Measurements from ENCODE around the gene FTO. TPM values are rescaled to one million over a fixed set of nuclear protein-coding genes. Genes with fewer than 3 reads are reported as not detected.

The FTO gene
- total and polyA plus RNA-seq, 2 of the 13 experiments (the other 11 are each of a cell fraction or from before 2014, with no cell fraction given): 41.6 to 55.8 TPM

DNA sequence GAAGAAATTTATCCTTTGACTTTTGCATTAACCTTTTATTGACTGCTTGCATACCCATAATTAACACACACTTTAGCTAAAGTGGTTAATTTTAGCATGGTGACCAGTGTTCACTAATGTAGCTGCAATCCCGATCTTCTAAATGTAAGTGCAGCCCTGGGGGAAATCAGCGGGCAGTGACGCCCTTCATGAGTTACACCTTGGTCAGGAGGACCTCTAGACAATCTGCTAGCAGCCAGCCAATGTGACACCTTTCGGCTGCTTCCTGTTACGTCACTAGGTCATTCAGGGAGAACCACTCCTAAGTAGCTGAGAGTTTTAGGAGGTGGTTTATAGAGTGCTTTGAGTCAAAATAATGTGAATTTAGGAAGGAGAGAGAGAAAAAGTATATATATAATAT lies 402.1 kb downstream of the FTO start:
- no peaks in the 10 kb centered on the region for H4K20me1 ChIP-seq (ENCODE audit: insufficient read depth, low read length)
- no peak overlapping the region for H2AFZ ChIP-seq (ENCODE audit: low read length)
- ChIA-PET POLR2A (no interaction called here), CTCF (ENCODE audit: low intra/inter-chr PET ratio, low total read pairs) (no interaction called here)
- in situ Hi-C loops (cut with HindIII; ENCODE audit: extremely low pct_ligation_motif_present, low pct_unique_long_range_greater_than_20kb) (no loop called here), intact Hi-C loops (cut with micrococcal nuclease; ENCODE audit: unreplicated experiment) (no loop called here)
- FAIRE-seq: no peak
- no peaks in the 10 kb centered on the region for H3K79me2 ChIP-seq (ENCODE audit: insufficient read depth, low read length)
- H3K9ac ChIP-seq (ENCODE audit: insufficient read depth, low read depth, low read length): no peak overlapping the region
- BruUV-seq (replicated peaks): no TSS peak
- H3K4me2 ChIP-seq (ENCODE audit: low read depth, low read length): no peak overlapping the region
- WGBS (ENCODE audit: low lambda C conversion rate): 96% methylated on average over 5 of the region's 5 CpGs
- H3K4me3 ChIP-seq (replicated peaks in 1 of 3; ENCODE audit: insufficient read depth in 1 of 3, low read depth in 2 of 3, low read length in 3 of 3): no peak overlapping the region
- no peaks in the 10 kb centered on the region for H3K9me3 ChIP-seq (ENCODE audit: low read length)
- peaks cover 56% of the 10 kb centered on the region for H3K4me1 ChIP-seq (ENCODE audit: insufficient read depth, low read length)
- no peaks in the 10 kb centered on the region for H3K36me3 ChIP-seq (replicated peaks in 1 of 2; ENCODE audit: control insufficient read depth in 1 of 2, insufficient read depth in 2 of 2, low read length in 2 of 2)
- no peaks in the 10 kb centered on the region for H3K27me3 ChIP-seq (ENCODE audit: control insufficient read depth in 1 of 2, insufficient read depth in 2 of 2, low read length in 2 of 2)
- TF ChIP-seq, protein P1, sequence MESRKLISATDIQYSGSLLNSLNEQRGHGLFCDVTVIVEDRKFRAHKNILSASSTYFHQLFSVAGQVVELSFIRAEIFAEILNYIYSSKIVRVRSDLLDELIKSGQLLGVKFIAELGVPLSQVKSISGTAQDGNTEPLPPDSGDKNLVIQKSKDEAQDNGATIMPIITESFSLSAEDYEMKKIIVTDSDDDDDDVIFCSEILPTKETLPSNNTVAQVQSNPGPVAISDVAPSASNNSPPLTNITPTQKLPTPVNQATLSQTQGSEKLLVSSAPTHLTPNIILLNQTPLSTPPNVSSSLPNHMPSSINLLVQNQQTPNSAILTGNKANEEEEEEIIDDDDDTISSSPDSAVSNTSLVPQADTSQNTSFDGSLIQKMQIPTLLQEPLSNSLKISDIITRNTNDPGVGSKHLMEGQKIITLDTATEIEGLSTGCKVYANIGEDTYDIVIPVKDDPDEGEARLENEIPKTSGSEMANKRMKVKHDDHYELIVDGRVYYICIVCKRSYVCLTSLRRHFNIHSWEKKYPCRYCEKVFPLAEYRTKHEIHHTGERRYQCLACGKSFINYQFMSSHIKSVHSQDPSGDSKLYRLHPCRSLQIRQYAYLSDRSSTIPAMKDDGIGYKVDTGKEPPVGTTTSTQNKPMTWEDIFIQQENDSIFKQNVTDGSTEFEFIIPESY (CRISPR knock-in tag; IDR thresholded peaks at IDR 0.05): peak; percentile 71
- TF ChIP-seq ZNF230 (CRISPR knock-in tag; IDR thresholded peaks at IDR 0.05) (no peak), ETV5 (CRISPR knock-in tag; IDR thresholded peaks at IDR 0.05; ENCODE audit: borderline replicate concordance) (peak; percentile 47; the same call in 1 of the 2 replicates), ZNF101 (CRISPR knock-in tag; IDR thresholded peaks at IDR 0.05; ENCODE audit: borderline replicate concordance, low read depth) (no peak), CEBPB (IDR thresholded peaks at IDR 0.05; ENCODE audit: borderline replicate concordance, low read depth, low read length) (0 out of 2 replicates have a peak, but pooled peaks have one; percentile 33), ZBTB38 (CRISPR knock-in tag; IDR thresholded peaks at IDR 0.05) (peak; percentile 73)
- TF ChIP-seq, protein P2, sequence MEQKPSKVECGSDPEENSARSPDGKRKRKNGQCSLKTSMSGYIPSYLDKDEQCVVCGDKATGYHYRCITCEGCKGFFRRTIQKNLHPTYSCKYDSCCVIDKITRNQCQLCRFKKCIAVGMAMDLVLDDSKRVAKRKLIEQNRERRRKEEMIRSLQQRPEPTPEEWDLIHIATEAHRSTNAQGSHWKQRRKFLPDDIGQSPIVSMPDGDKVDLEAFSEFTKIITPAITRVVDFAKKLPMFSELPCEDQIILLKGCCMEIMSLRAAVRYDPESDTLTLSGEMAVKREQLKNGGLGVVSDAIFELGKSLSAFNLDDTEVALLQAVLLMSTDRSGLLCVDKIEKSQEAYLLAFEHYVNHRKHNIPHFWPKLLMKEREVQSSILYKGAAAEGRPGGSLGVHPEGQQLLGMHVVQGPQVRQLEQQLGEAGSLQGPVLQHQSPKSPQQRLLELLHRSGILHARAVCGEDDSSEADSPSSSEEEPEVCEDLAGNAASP (CRISPR knock-in tag; IDR thresholded peaks at IDR 0.05; ENCODE audit: borderline replicate concordance): peak; percentile 48; the same call in 1 of the 2 replicates
- peak; percentile 23 for DNase-seq (ENCODE audit: low spot score)
- H3K27ac ChIP-seq (ENCODE audit: extremely low read length, insufficient read depth, low read length): no peak overlapping the region
- ATAC-seq: no peak
